Measurements from ENCODE around the gene SYVN1.
A peak's percentile ranks its signal among the peaks of the same experiment; 100 is the strongest.
"Not testable (repeated sequence)": the region's sequence is repeated elsewhere in the genome, so short reads cannot be mapped to it uniquely, and the experiment has no call there.

Gene SYVN1

GRCh38 chr11:65156256-65156655 is 21.9 kb upstream of the SYVN1 start:
- Mint-ChIP-seq H3K4me3 (no peak overlapping the region), H3K36me3 (ENCODE audit: low read depth) (no peaks in the 10 kb centered on the region), H3K9me3 (no peaks in the 10 kb centered on the region), H3K27me3 (ENCODE audit: low read depth) (peaks cover 5% of the 10 kb centered on the region), H3K4me1 (peaks cover 2% of the 10 kb centered on the region), H3K27ac (no peak overlapping the region)
- no peak for TF ChIP-seq CTCF (IDR thresholded peaks at IDR 0.05; ENCODE audit: unreplicated experiment in 3 of 3)

GRCh38 chr11:65152122-65152521 is 17.8 kb upstream of the SYVN1 start:
- no peak overlapping the region for H3K27ac Mint-ChIP-seq
- no peak overlapping the region for H3K4me3 Mint-ChIP-seq
- no peak for TF ChIP-seq CTCF (IDR thresholded peaks at IDR 0.05; ENCODE audit: unreplicated experiment in 3 of 3)
- H3K9me3 Mint-ChIP-seq: no peaks in the 10 kb centered on the region
- peaks cover 19% of the 10 kb centered on the region for H3K4me1 Mint-ChIP-seq
- H3K27me3 Mint-ChIP-seq (ENCODE audit: low read depth): peaks cover 11% of the 10 kb centered on the region
- no peaks in the 10 kb centered on the region for H3K36me3 Mint-ChIP-seq (ENCODE audit: low read depth)

- Mint-ChIP-seq H3K4me3 (no peak overlapping the region), H3K27me3 (ENCODE audit: low read depth) (peaks cover 11% of the 10 kb centered on the region)
- TF ChIP-seq CTCF (IDR thresholded peaks at IDR 0.05; ENCODE audit: unreplicated experiment in 3 of 3): no peak
These were observed 17.1 kb upstream of the SYVN1 start for GRCh38 chr11:65151331-65151899.

GRCh38 chr11:65150509-65151299 is 16.4 kb upstream of the SYVN1 start:
- H3K9me3 Mint-ChIP-seq: no peaks in the 10 kb centered on the region
- peaks cover 11% of the 10 kb centered on the region for H3K27me3 Mint-ChIP-seq (ENCODE audit: low read depth)
- no peaks in the 10 kb centered on the region for H3K36me3 Mint-ChIP-seq (ENCODE audit: low read depth)
- H3K4me1 Mint-ChIP-seq: peaks cover 19% of the 10 kb centered on the region
- H3K4me3 Mint-ChIP-seq: peak overlapping the region in 1 of 3 experiments; percentile 12
- no peak for TF ChIP-seq CTCF (IDR thresholded peaks at IDR 0.05; ENCODE audit: unreplicated experiment in 3 of 3)
- peak overlapping the region; percentile 76 to 90 (median 83) for H3K27ac Mint-ChIP-seq

More at GRCh38 chr11:65151331-65151899, 17.1 kb upstream of the SYVN1 start:
- Mint-ChIP-seq H3K36me3 (ENCODE audit: low read depth) (no peaks in the 10 kb centered on the region), H3K4me1 (peaks cover 19% of the 10 kb centered on the region), H3K9me3 (no peaks in the 10 kb centered on the region), H3K27ac (peak overlapping the region in 2 of 3 experiments; percentile 23 to 83)

- peaks cover 19% of the 10 kb centered on the region for H3K4me1 Mint-ChIP-seq
- peak overlapping the region; percentile 76 to 90 (median 83) for H3K27ac Mint-ChIP-seq
- H3K36me3 Mint-ChIP-seq (ENCODE audit: low read depth); H3K4me3 Mint-ChIP-seq; H3K9me3 Mint-ChIP-seq: not testable (repeated sequence)
- peaks cover 11% of the 10 kb centered on the region for H3K27me3 Mint-ChIP-seq (ENCODE audit: low read depth)
These were observed 15.8 kb upstream of the SYVN1 start for GRCh38 chr11:65150131-65150508.

GRCh38 chr11:65148657-65149056 is 14.3 kb upstream of the SYVN1 start:
- Mint-ChIP-seq H3K4me3 (no peak overlapping the region), H3K9me3 (no peaks in the 10 kb centered on the region), H3K4me1 (peaks cover 19% of the 10 kb centered on the region), H3K36me3 (ENCODE audit: low read depth) (no peaks in the 10 kb centered on the region), H3K27me3 (ENCODE audit: low read depth) (peaks cover 11% of the 10 kb centered on the region), H3K27ac (no peak overlapping the region)
- TF ChIP-seq CTCF (IDR thresholded peaks at IDR 0.05; ENCODE audit: unreplicated experiment in 3 of 3): no peak
